Measurements from ENCODE around the gene CHST11.

DNA sequence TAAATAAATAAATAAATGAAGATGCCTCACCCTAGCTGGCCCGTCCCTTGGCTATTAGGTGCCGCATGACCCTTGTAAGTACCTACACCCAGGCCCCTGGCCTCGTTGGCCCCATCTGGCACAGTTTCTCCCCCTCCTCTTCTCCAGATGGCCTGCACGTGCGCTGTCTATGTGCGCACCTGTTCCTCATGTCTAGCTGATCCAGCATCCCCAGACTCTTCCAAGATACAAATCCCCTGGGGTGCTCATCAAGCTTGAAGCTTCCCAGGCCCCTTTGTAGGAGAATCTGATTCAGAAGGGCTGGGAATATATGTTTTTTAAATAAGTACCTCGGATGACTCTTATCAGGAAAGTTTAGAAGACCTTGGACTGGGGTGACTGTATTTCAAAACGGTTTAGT is 133.3 kb downstream of the CHST11 start:
- TF ChIP-seq POLR2A (IDR thresholded peaks at IDR 0.05) (no peak), POLR2AphosphoS5 (IDR thresholded peaks at IDR 0.05) (no peak)
- TF ChIP-seq, protein P1, sequence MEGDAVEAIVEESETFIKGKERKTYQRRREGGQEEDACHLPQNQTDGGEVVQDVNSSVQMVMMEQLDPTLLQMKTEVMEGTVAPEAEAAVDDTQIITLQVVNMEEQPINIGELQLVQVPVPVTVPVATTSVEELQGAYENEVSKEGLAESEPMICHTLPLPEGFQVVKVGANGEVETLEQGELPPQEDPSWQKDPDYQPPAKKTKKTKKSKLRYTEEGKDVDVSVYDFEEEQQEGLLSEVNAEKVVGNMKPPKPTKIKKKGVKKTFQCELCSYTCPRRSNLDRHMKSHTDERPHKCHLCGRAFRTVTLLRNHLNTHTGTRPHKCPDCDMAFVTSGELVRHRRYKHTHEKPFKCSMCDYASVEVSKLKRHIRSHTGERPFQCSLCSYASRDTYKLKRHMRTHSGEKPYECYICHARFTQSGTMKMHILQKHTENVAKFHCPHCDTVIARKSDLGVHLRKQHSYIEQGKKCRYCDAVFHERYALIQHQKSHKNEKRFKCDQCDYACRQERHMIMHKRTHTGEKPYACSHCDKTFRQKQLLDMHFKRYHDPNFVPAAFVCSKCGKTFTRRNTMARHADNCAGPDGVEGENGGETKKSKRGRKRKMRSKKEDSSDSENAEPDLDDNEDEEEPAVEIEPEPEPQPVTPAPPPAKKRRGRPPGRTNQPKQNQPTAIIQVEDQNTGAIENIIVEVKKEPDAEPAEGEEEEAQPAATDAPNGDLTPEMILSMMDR (IDR thresholded peaks at IDR 0.05): no peak

Data from sigmoid colon (tissue), 4 donors.